ENCODE results near the gene GAL3ST3.
A peak's percentile ranks its signal among the peaks of the same experiment; 100 is the strongest.
"Not testable (repeated sequence)": the region's sequence is repeated elsewhere in the genome, so short reads cannot be mapped to it uniquely, and the experiment has no call there.

The GAL3ST3 gene

GRCh38 chr11:66048547-66049323 is at the start of gene GAL3ST3:
Gene GAL3ST3 (minus strand): TSS chr11:66049161. CDS start chr11:66045415, 3,746 bp downstream.
- DNase-seq: peak; percentile 49

GRCh38 chr11:66092125-66092524 is 43.2 kb upstream of the GAL3ST3 start:
- DNase-seq: not testable (repeated sequence)

- DNase-seq: no peak
These were observed 41.3 kb upstream of the GAL3ST3 start for GRCh38 chr11:66090288-66090687.

- no peak for DNase-seq
These were observed 40.1 kb upstream of the GAL3ST3 start for GRCh38 chr11:66089067-66089466.

GRCh38 chr11:66087148-66087908 is 38.4 kb upstream of the GAL3ST3 start:
- no peak for DNase-seq

- no peak for DNase-seq
These were observed 36.0 kb upstream of the GAL3ST3 start for GRCh38 chr11:66084821-66085475.

- no peak for DNase-seq
These were observed 34.8 kb upstream of the GAL3ST3 start for GRCh38 chr11:66083767-66084166.

GRCh38 chr11:66082946-66083698 is 34.2 kb upstream of the GAL3ST3 start:
- no peak for DNase-seq

GRCh38 chr11:66081505-66081904 is 32.5 kb upstream of the GAL3ST3 start:
- DNase-seq: no peak

- DNase-seq: no peak
These were observed 31.3 kb upstream of the GAL3ST3 start for GRCh38 chr11:66080055-66080817.

GRCh38 chr11:66078949-66079348 is 30.0 kb upstream of the GAL3ST3 start:
- not testable (repeated sequence) for DNase-seq

GRCh38 chr11:66077927-66078326 is 29.0 kb upstream of the GAL3ST3 start:
- DNase-seq: no peak

GRCh38 chr11:66076561-66076960 is 27.6 kb upstream of the GAL3ST3 start:
- DNase-seq: no peak

- no peak for DNase-seq
These were observed 26.3 kb upstream of the GAL3ST3 start for GRCh38 chr11:66075273-66075672.

GRCh38 chr11:66073669-66074068 is 24.7 kb upstream of the GAL3ST3 start:
- no peak for DNase-seq

- DNase-seq: no peak
These were observed 23.6 kb upstream of the GAL3ST3 start for GRCh38 chr11:66072518-66072917.

- DNase-seq: no peak
These were observed 23.1 kb upstream of the GAL3ST3 start for GRCh38 chr11:66072081-66072480.

- DNase-seq: peak; percentile 9
These were observed 22.4 kb upstream of the GAL3ST3 start for GRCh38 chr11:66071381-66071801.

GRCh38 chr11:66070604-66071380 is 21.8 kb upstream of the GAL3ST3 start:
- DNase-seq: peak; percentile 49

GRCh38 chr11:66069715-66070603 is 21.0 kb upstream of the GAL3ST3 start, which contains the start of gene PACS1:
Gene PACS1 (plus strand): TSS chr11:66070272. CDS start chr11:66070487, 215 bp downstream.
- DNase-seq: peak; percentile 75
